HCT116 (cell line): Measurements from ENCODE around the gene XRCC3. TPM values are rescaled to one million over a fixed set of nuclear protein-coding genes. Genes with fewer than 3 reads are reported as not detected.

ENCODE experiments used
- ATAC-seq: fragments of 200-7000 bp; cut with Tn5 transposase; 2 replicates; pipeline ENCODE4 v1.9.1; 2020; ENCODE audit warnings: mild to moderate bottlenecking, moderate library complexity
- BruUV-seq: library from RNA; stranded (reverse); fragments of 400-500 nt; replicated peaks from 2 replicates; lab custom pipeline; 2021; lab: Mats Ljungman, UMichigan
- CTCF ChIA-PET: fragments of 300-600 bp; sonication (Branson Sonifier 250); formaldehyde crosslinking; loops from one replicate; lab custom pipeline; 2021; ENCODE audit warnings: antibody characterized with exemption; lab: Charles Lee
- POLR2A ChIA-PET: fragments of 300-600, 350-600 bp; sonication (Branson Sonifier 250); formaldehyde crosslinking; loops from one replicate; lab custom pipeline; 2021; ENCODE audit warnings: antibody characterized with exemption; lab: Charles Lee
- RAD21 ChIA-PET, 2 experiments: fragments of 300-600 bp; sonication (Branson Sonifier 250); formaldehyde crosslinking; loops; one replicate each; lab custom pipeline; 2023; ENCODE audit warnings: low total read pairs in 2 of 2; ENCODE audit not compliant: uncharacterized antibody in 2 of 2, unreplicated experiment in 2 of 2, low non-redundant PET in 1 of 2; lab: Charles Lee
- DNase-seq: peaks from one replicate; pipeline ENCODE4 v3.0.0-alpha.2; 2010; ENCODE audit warnings: low read depth, low spot score
- H2AFZ ChIP-seq: fragments of 200-600 bp; shearing (Covaris generic), sonication (generic); 2 replicates; pipeline ENCODE4 v1.6.1; 2017; ENCODE audit warnings: low read depth, mixed run types, mixed read lengths, antibody characterized with exemption, low read length; ENCODE audit not compliant: poor library complexity, severe bottlenecking
- H3K27ac ChIP-seq: 2 replicates; pipeline ENCODE4 v1.5.1; 2012; ENCODE audit warnings: low read depth, low read length
- H3K27me3 ChIP-seq: fragments of 200-600 bp; sonication (generic); 2 replicates; pipeline ENCODE4 v1.6.1; 2016; ENCODE audit warnings: mixed run types, low read length, mixed read lengths; ENCODE audit not compliant: insufficient read depth
- H3K36me3 ChIP-seq, 2 experiments: fragments of 200-500 bp in 1 of 2; fragments of 200-600 bp in 1 of 2; sonication (Bioruptor generic) in 1 of 2; sonication (generic) in 1 of 2; 2 replicates each; pipeline versions ENCODE4 v1.5.1 to v1.6.1; 2014 to 2016; ENCODE audit warnings: low read length in 2 of 2, inconsistent platforms in 1 of 2, mixed read lengths in 1 of 2, mixed run types in 1 of 2; ENCODE audit not compliant: insufficient read depth in 2 of 2, control insufficient read depth in 1 of 2
- H3K4me1 ChIP-seq, 2 experiments: fragments of 200-600 bp in 1 of 2; sonication (generic) in 1 of 2; 2 replicates each; pipeline versions ENCODE4 v1.5.1 to v1.6.1; 2012 to 2017; ENCODE audit warnings: low read length in 2 of 2, inconsistent platforms in 1 of 2, mild to moderate bottlenecking in 1 of 2, mixed read lengths in 1 of 2, mixed run types in 1 of 2, moderate library complexity in 1 of 2; ENCODE audit not compliant: insufficient read depth in 2 of 2, control insufficient read depth in 1 of 2
- H3K4me2 ChIP-seq: fragments of 200-600 bp; sonication (generic); 2 replicates; pipeline ENCODE4 v1.6.1; 2017; ENCODE audit warnings: mixed run types, low read length, mixed read lengths
- H3K4me3 ChIP-seq, 2 experiments: fragments of 200-600 bp in 1 of 2; sonication (generic) in 1 of 2; replicated peaks in 1 of 2; 2 replicates each; pipeline ENCODE4 v1.5.1; 2011 to 2016; ENCODE audit warnings: low read length in 2 of 2, control low read depth in 1 of 2, low read depth in 1 of 2, mild to moderate bottlenecking in 1 of 2, mixed read lengths in 1 of 2, mixed run types in 1 of 2
- H3K79me2 ChIP-seq: fragments of 200-600 bp; sonication (generic); 2 replicates; pipeline ENCODE4 v1.6.1; 2017; ENCODE audit warnings: mild to moderate bottlenecking, mixed run types, low read length, moderate library complexity, mixed read lengths; ENCODE audit not compliant: insufficient read depth
- H3K9ac ChIP-seq: fragments of 200-600 bp; sonication (generic); 2 replicates; pipeline ENCODE4 v1.6.1; 2016; ENCODE audit warnings: low read length, mixed read lengths
- H3K9me2 ChIP-seq: fragments of 200-600 bp; sonication (generic), shearing (Covaris generic); 2 replicates; pipeline ENCODE4 v1.6.1; 2017; ENCODE audit warnings: mixed run types, mild to moderate bottlenecking, moderate library complexity; ENCODE audit not compliant: insufficient read depth
- H3K9me3 ChIP-seq, 2 experiments: fragments of 200-500 bp in 1 of 2; fragments of 200-600 bp in 1 of 2; sonication (Bioruptor generic) in 1 of 2; sonication (generic) in 1 of 2; 2 replicates each; pipeline ENCODE4 v1.6.1; 2014 to 2017; ENCODE audit warnings: low read length in 2 of 2, mixed read lengths in 2 of 2, inconsistent platforms in 1 of 2, low read depth in 1 of 2, mild to moderate bottlenecking in 1 of 2, mixed run types in 1 of 2, moderate library complexity in 1 of 2; ENCODE audit not compliant: control insufficient read depth in 1 of 2, insufficient read depth in 1 of 2
- H4K20me1 ChIP-seq: fragments of 200-600 bp; sonication (generic), shearing (Covaris generic); 2 replicates; pipeline ENCODE4 v1.6.1; 2017; ENCODE audit warnings: mixed run types, mild to moderate bottlenecking, moderate library complexity; ENCODE audit not compliant: insufficient read depth
- CTCF ChIP-seq, 3 experiments: fragments of 200-600 bp in 1 of 3; sonication (generic) in 1 of 3; IDR thresholded peaks in 2 of 3; conservative IDR thresholded peaks in 1 of 3; 2 replicates each; pipeline ENCODE4 v1.5.1; 2012 to 2017; ENCODE audit warnings: low read depth in 2 of 3, low read length in 2 of 3, antibody characterized with exemption in 1 of 3, borderline replicate concordance in 1 of 3, control low read depth in 1 of 3, mild to moderate bottlenecking in 1 of 3, mixed read lengths in 1 of 3, mixed run types in 1 of 3, moderate library complexity in 1 of 3; ENCODE audit not compliant: insufficient read depth in 1 of 3
- EGR1 ChIP-seq: IDR thresholded peaks from 2 replicates; pipeline ENCODE4 v1.6.1; 2012; ENCODE audit warnings: low read depth
- EZH2phosphoT487 ChIP-seq: fragments of 200-600 bp; IDR thresholded peaks from 2 replicates; pipeline ENCODE4 v1.6.1; 2018; ENCODE audit warnings: antibody characterized with exemption, borderline replicate concordance
- MAX ChIP-seq: IDR thresholded peaks from 2 replicates; pipeline ENCODE4 v1.6.1; 2012
- POLR2A ChIP-seq: IDR thresholded peaks from 2 replicates; pipeline ENCODE4 v1.7.0; 2011; ENCODE audit warnings: borderline replicate concordance; ENCODE audit not compliant: insufficient read depth, insufficient read length; ENCODE audit errors: extremely low read depth
- SP1 ChIP-seq: IDR thresholded peaks from 2 replicates; pipeline ENCODE4 v1.6.1; 2012; ENCODE audit warnings: low read depth
- ZBTB33 ChIP-seq: IDR thresholded peaks from 2 replicates; pipeline ENCODE4 v1.6.1; 2011; ENCODE audit warnings: mild to moderate bottlenecking, low read length, moderate library complexity; ENCODE audit not compliant: insufficient replicate concordance; ENCODE audit errors: extremely low read depth
- ZFX ChIP-seq: fragments of 450-650 bp; IDR thresholded peaks from 2 replicates; pipeline ENCODE4 v1.6.1; 2017
- intact Hi-C: fragments of 100-400 bp; cut with micrococcal nuclease; formaldehyde crosslinking; loops from 2 replicates; pipeline ENCODE4 v1.10.0; 2022
- total RNA-seq: library from RNA; stranded (reverse); gene quantifications from one replicate; pipeline ENCODE4 v1.2.1, GENCODE V29; 2021; ENCODE audit not compliant: unreplicated experiment

Gene XRCC3
- total RNA-seq, 1 experiment from 2014 or later = 48.7 TPM

- peaks cover 13 to 24% of the 10 kb centered on the region in 2 experiments for H3K4me1 ChIP-seq
- RAD21 ChIA-PET = no interaction called here
- POLR2A ChIA-PET = no interaction called here
- H3K27ac ChIP-seq = no peak overlapping the region
- H3K4me2 ChIP-seq = no peak overlapping the region
- no peak overlapping the region for H3K9ac ChIP-seq
- CTCF ChIA-PET = no interaction called here
- peaks cover 7 to 22% of the 10 kb centered on the region in 2 experiments; a peak in 3 of 4 replicates for H3K36me3 ChIP-seq
- no peaks in the 10 kb centered on the region for H3K27me3 ChIP-seq
- no peak overlapping the region for H3K4me3 ChIP-seq
- H3K9me3 ChIP-seq = no peaks in the 10 kb centered on the region
- intact Hi-C loops = no loop called here
- DNase-seq (no peak), ATAC-seq (no peak)
- H4K20me1 ChIP-seq = peaks cover 8% of the 10 kb centered on the region; the same call in 1 of the 2 replicates
- TF ChIP-seq ZFX (no peak), EZH2phosphoT487 (no peak), ZBTB33 (no peak), EGR1 (no peak), SP1 (no peak), MAX (no peak), POLR2A (no peak), CTCF (IDR thresholded peaks at IDR 0.05 in 2 of 3, conservative IDR thresholded peaks at IDR 0.05 in 1 of 3; ENCODE audit: borderline replicate concordance in 1 of 3, insufficient read depth in 1 of 3, low read depth in 2 of 3, low read length in 2 of 3) (no peak)
- BruUV-seq = no TSS peak
- H3K79me2 ChIP-seq = peaks cover 64% of the 10 kb centered on the region
- H2AFZ ChIP-seq = no peak overlapping the region
- no peaks in the 10 kb centered on the region for H3K9me2 ChIP-seq
Observed at GRCh38 chr14:103712633-103713247, 2.5 kb downstream of the XRCC3 start.
